NT2/D1 (cell line): ENCODE data around the gene IL1RN.

Experiments used
- SUZ12 ChIP-seq: IDR thresholded peaks from 2 replicates; pipeline ENCODE4 v1.6.1; 2011; ENCODE audit not compliant: insufficient read length, insufficient read depth; ENCODE audit errors: extremely low read depth
- YY1 ChIP-seq: IDR thresholded peaks from 2 replicates; pipeline ENCODE4 v1.6.1; 2011; ENCODE audit not compliant: insufficient read length, insufficient read depth
- ZNF274 ChIP-seq: IDR thresholded peaks from 2 replicates; pipeline ENCODE4 v1.6.1; 2011; ENCODE audit warnings: mild to moderate bottlenecking, low read depth, low read length

DNA sequence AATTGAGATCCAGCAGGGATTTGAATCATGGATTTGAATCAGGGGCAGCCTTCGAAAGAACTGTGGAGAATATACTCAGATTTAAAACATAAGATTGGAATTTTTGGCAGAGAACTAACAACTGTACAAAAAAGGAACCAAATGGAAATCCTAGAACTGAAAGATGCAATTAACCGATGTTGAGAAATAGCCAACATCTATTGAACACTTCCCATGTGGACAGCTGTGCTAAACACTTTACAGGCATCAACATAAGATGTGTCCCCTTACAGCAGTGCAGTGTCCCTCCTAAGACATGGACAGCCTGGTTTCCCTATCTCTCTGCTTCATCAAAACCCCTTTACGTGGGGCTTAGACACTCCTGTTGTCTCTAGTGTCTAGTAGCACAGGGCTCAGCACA lies 3.7 kb upstream of the IL1RN start:
- TF ChIP-seq ZNF274 (no peak), SUZ12 (no peak), YY1 (no peak)
